ENCODE measurements around the gene BAHD1.

Gene BAHD1

GRCh38 chr15:40436116-40436891 lies 4.4 kb upstream of the BAHD1 start:
- H3K4me1 ChIP-seq (ENCODE audit: insufficient read depth, poor library complexity, severe bottlenecking) = no peaks in the 10 kb centered on the region
- peak overlapping the region; percentile 10 for H3K4me3 ChIP-seq (ENCODE audit: severe bottlenecking)
- no peak overlapping the region for H3K27ac ChIP-seq (ENCODE audit: poor library complexity, severe bottlenecking)
- no peak for TF ChIP-seq CTCF (IDR thresholded peaks at IDR 0.05; ENCODE audit: poor library complexity, severe bottlenecking)
- H3K36me3 ChIP-seq (ENCODE audit: low read depth) = no peaks in the 10 kb centered on the region
- H3K27me3 ChIP-seq (ENCODE audit: insufficient read depth, poor library complexity, severe bottlenecking) = peaks cover 30% of the 10 kb centered on the region
- ATAC-seq (ENCODE audit: low read depth) (no peak), DNase-seq (ENCODE audit: low spot score) (peak; percentile 56)
- no peaks in the 10 kb centered on the region for H3K9me3 ChIP-seq (ENCODE audit: severe bottlenecking)

- DNase-seq (ENCODE audit: low spot score) (peak; percentile 73), ATAC-seq (ENCODE audit: low read depth) (no peak)
- Histone ChIP-seq H3K4me1 (ENCODE audit: insufficient read depth, poor library complexity, severe bottlenecking) (no peaks in the 10 kb centered on the region), H3K36me3 (ENCODE audit: low read depth) (no peaks in the 10 kb centered on the region), H3K27me3 (ENCODE audit: insufficient read depth, poor library complexity, severe bottlenecking) (peaks cover 30% of the 10 kb centered on the region), H3K9me3 (ENCODE audit: severe bottlenecking) (no peaks in the 10 kb centered on the region), H3K4me3 (ENCODE audit: severe bottlenecking) (no peak overlapping the region), H3K27ac (ENCODE audit: poor library complexity, severe bottlenecking) (no peak overlapping the region)
- no peak for TF ChIP-seq CTCF (IDR thresholded peaks at IDR 0.05; ENCODE audit: poor library complexity, severe bottlenecking)
Observed at GRCh38 chr15:40436892-40437751, 3.6 kb upstream of the BAHD1 start.

GRCh38 chr15:40437752-40438687 lies 2.7 kb upstream of the BAHD1 start:
- no peaks in the 10 kb centered on the region for H3K36me3 ChIP-seq (ENCODE audit: low read depth)
- H3K27me3 ChIP-seq (ENCODE audit: insufficient read depth, poor library complexity, severe bottlenecking) = peaks cover 30% of the 10 kb centered on the region
- H3K4me3 ChIP-seq (ENCODE audit: severe bottlenecking) = no peak overlapping the region
- no peak for TF ChIP-seq CTCF (IDR thresholded peaks at IDR 0.05; ENCODE audit: poor library complexity, severe bottlenecking)
- H3K27ac ChIP-seq (ENCODE audit: poor library complexity, severe bottlenecking) = no peak overlapping the region
- no peaks in the 10 kb centered on the region for H3K9me3 ChIP-seq (ENCODE audit: severe bottlenecking)
- no peaks in the 10 kb centered on the region for H3K4me1 ChIP-seq (ENCODE audit: insufficient read depth, poor library complexity, severe bottlenecking)
- no peak for ATAC-seq (ENCODE audit: low read depth)
- DNase-seq (ENCODE audit: low spot score) = no peak

- no peak for TF ChIP-seq CTCF (IDR thresholded peaks at IDR 0.05; ENCODE audit: poor library complexity, severe bottlenecking)
- Histone ChIP-seq H3K36me3 (ENCODE audit: low read depth) (no peaks in the 10 kb centered on the region), H3K27ac (ENCODE audit: poor library complexity, severe bottlenecking) (no peak overlapping the region), H3K4me1 (ENCODE audit: insufficient read depth, poor library complexity, severe bottlenecking) (no peaks in the 10 kb centered on the region), H3K27me3 (ENCODE audit: insufficient read depth, poor library complexity, severe bottlenecking) (peaks cover 28% of the 10 kb centered on the region), H3K4me3 (ENCODE audit: severe bottlenecking) (no peak overlapping the region), H3K9me3 (ENCODE audit: severe bottlenecking) (no peaks in the 10 kb centered on the region)
- ATAC-seq (ENCODE audit: low read depth) (no peak), DNase-seq (ENCODE audit: low spot score) (no peak)
Observed at GRCh38 chr15:40438712-40439111, 2.0 kb upstream of the BAHD1 start.

Data from RWPE2 (cell line).